GM18520 (cell line): ENCODE data around the gene IL22RA1.

Source experiments
- ATAC-seq: cut with Tn5 transposase; IDR thresholded peaks from one replicate; pipeline ENCODE4 v1.9.1; 2021; ENCODE audit not compliant: unreplicated experiment

IL22RA1 gene

DNA sequence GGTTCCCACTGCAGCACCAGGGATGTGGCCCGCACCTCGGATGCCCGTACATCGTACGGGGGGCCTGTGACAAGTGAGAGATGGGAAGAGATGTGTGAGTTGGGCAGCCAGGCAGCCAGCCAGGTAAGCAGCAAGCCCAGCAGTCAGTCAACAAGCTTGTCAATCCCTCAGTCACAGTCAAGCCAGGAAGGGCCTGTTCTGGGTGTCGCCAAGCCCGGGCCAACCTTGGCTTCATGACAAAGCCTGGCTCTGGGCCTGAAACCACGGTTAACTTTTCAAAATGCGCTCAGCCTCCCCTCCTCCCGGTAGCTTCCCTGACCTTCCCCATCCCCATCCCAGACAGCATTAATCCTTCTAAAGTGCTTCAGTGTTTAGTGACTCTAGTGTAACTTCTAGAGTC is 62.8 kb downstream of the IL22RA1 start:
- ATAC-seq: no peak

DNA sequence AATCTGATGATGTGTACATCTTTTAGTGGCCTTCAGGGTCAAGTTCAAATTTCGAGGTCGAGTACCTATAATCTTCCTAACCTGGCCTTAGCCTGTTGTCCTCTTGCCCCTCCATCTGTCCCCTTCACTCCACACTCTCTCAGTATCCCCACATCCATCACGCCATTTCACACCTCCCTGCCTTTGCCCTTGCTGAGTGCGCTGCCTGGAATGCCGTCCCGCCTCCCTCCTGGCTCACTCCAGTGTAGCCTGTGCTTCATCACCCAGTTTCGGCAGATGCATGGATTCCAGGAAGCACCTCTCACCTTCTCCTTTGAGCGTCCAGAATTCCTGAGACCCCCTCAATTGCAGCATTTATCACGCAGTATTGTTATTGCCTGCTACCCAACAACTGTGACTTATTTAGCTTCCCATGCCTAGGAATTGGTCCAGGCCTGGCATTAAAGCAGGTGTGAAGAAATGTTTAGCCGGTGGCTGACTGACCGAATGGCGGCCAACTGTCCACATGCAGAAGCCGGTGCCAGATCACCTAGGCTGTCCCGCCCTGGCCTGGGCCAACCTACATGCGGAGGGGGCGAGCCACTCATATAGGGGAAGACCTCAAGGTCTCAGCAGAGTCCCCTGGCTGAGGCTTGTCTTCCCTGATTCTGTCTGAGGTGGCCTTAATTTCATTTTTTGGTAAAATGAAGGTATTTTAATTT is 65.5 kb downstream of the IL22RA1 start:
- no peak for ATAC-seq

DNA sequence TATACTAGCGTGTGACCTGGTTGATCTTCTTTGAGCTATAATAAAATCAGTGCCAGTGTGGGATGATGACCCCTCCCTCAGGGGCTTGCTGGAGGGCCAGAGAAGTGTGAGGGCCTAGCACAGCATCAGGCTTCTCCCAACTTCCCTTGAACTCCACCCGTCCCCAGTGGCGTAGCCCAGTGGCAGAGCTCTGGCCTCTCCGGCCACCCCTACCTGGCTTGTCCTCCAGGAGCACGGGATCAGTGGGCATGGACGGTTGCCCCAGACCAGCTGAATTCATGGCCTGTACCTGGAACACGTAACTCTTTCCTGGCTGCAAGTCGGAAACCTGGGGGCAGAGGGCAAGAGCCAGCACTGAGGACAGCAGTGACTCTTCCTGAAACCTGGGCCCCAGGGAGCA is 67.0 kb downstream of the IL22RA1 start:
- no peak for ATAC-seq

DNA sequence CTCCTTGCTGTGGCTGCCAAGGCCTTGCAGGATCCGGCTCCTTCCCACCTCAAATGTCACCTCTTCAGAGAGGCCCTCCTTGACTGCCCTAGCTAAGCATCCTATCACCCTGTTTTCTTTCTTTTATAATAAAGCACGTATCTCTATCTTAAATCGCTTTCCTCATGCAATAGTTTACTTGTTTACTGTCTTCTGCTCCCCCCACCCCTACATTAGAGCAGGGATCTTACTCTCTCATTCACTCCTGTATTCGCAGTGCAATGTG is 67.4 kb downstream of the IL22RA1 start:
- no peak for ATAC-seq

DNA sequence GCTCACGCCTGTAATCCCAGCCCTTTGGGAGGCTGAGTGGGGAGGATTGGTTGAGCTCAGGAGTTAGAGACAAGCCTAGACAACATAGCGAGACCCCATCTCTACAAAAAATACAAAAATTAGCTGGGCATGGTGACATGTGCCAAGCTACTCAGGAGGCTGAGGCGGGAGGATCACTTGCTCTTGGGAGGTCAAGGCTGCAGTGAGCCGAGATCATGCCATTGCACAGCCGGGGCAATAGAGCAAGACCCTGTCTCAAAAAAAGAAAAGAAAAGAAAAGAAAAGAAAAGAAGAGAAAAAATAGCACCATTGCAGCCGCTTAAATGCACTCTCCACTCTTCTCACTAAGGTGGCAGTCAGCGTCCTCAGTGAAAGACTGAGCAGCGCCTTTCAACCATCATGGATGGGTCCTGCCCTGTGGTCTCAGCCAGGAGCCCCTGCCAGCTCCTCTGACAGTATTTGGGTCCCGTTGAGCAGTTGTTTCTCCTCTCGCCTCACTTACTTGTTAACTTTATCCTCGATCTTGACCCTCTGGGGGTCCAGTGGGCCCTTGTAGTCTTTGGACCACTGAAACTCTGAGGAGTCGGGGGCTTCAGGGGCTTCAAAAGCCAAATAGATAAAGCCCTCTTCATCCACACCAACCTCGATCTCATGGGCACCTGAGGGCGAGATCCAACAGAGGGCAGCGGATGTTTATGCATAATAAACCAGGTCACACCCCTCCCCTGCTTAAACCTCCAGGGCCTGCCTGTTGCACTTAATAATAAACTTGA is 67.9 kb downstream of the IL22RA1 start:
- no peak for ATAC-seq

DNA sequence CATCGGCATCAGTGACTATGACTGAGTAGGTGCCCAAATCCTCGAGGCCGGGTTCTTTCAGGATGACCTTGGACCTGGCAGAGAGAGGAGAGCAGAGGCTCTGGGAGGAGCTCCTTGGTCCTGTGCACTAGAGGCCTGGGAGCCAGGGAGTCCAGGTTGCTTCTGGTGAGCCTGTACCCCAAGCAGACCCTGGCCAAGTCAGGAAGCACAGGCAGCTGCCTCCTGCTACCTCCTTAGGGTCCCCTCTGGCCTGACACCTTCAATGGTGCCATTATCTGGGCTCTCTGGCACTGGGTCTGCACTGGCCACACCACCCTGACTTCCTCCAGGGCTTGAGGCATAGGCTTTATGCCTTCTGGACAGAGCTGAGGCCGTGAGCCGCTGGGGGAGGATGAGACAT is 68.7 kb downstream of the IL22RA1 start:
- no peak for ATAC-seq

DNA sequence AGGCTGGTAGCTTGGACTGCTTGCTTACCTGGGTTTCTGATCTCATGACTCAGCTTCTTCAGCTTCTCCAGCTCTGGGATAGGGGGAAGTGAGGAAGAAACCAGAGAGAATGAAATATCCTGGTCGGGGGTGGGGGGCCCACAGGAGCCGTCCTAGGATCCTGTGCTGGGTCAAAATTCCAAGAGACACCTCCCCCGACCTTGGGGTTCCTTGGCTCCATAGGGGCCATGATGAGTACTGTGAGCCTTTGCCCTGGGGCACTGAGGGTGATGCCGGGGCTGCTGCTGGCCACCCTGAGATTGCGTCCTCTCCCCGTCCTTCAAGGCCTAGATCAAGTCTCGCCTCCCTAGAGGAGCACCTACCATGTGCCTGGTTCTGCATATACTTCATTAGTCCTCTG is 71.0 kb downstream of the IL22RA1 start:
- no peak for ATAC-seq

DNA sequence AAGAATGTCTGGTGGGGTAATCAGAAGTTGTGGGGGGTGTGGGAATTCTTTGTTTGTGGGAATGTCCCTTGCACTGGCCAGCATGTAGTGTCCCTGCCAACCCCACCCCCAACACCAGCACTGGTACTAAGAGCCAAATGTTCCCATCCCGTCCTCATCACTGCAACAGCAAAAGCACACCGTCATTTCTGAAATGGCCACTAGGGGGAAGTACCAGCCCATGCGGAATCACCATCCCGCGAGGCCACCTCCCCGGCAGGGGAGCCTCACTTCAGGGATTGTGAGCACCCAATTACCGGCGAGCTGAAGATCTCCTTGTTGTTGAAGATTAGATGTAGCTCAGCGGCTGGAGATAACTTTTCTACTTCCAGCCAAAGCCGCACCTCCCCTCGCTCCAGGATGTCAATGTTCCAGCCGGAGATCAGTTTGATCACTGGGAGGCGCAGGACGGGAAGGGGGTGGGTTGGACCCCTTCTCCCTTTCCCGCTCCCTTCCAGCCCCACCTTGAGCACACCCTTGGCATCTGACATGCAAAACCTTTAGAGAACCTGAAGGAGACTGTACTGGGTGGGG is 72.0 kb downstream of the IL22RA1 start:
- no peak for ATAC-seq

DNA sequence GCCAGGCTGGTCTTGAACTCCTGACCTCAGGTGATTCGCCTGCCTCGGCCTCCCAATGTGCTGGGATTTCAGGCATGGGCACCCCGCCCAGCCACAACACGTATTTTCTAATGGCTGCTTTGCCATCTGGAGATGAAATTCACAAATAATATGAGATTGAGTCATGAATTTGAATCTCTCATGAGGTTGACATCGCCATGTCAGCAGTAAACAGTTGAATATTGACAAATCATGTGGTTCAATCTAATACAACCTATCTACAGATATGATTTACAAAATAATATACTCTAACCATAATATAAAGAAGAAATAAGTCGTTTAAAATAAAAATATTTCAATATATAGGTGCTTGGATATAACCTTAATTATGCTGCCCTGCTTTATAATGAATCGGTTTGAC is 73.1 kb downstream of the IL22RA1 start:
- no peak for ATAC-seq
